PC-3 (cell line): ENCODE measurements around the gene NAV2. TPM values are rescaled to one million over a fixed set of nuclear protein-coding genes. Genes with fewer than 3 reads are reported as not detected.

Experiments used
- ATAC-seq: fragments of 200-7000 bp; cut with Tn5 transposase; 2 replicates; pipeline ENCODE4 v1.9.1; 2020; ENCODE audit warnings: mild to moderate bottlenecking, moderate library complexity
- BruUV-seq: library from RNA; stranded (reverse); fragments of 400-500 nt; replicated peaks from 2 replicates; lab custom pipeline; 2021; lab: Mats Ljungman, UMichigan
- CTCF ChIA-PET: fragments of 300-600 bp; sonication (Branson Sonifier 250); formaldehyde crosslinking; loops from one replicate; lab custom pipeline; 2022; ENCODE audit warnings: antibody characterized with exemption; lab: Charles Lee
- POLR2A ChIA-PET: fragments of 300-600 bp; sonication (Branson Sonifier 250); formaldehyde crosslinking; loops from one replicate; lab custom pipeline; 2022; ENCODE audit warnings: antibody characterized with exemption; ENCODE audit not compliant: unreplicated experiment; lab: Charles Lee
- DNase-seq: peaks from one replicate; pipeline ENCODE4 v3.0.0-alpha.2; 2015
- H2AFZ ChIP-seq: fragments of 300-600 bp; sonication (generic); 2 replicates; pipeline ENCODE4 v1.6.0; 2016; ENCODE audit warnings: antibody characterized with exemption, low read length
- H3F3A ChIP-seq: fragments of 300-600 bp; sonication (generic); one replicate; pipeline ENCODE4 v1.6.0; 2017; ENCODE audit warnings: antibody characterized with exemption, low read length, control low read depth, mild to moderate bottlenecking; ENCODE audit not compliant: unreplicated experiment
- H3K27ac ChIP-seq: fragments of 300-600 bp; sonication (generic); 2 replicates; pipeline ENCODE4 v1.5.1; 2016; ENCODE audit warnings: mild to moderate bottlenecking, low read length
- H3K27me3 ChIP-seq: fragments of 300-600 bp; sonication (generic); 2 replicates; pipeline ENCODE4 v1.6.1; 2016; ENCODE audit warnings: low read length, mixed read lengths
- H3K36me3 ChIP-seq: fragments of 300-600 bp; sonication (generic); 2 replicates; pipeline ENCODE4 v1.6.1; 2016; ENCODE audit warnings: low read depth, mixed run types, low read length, mixed read lengths
- H3K4me1 ChIP-seq: fragments of 300-600 bp; sonication (generic); 2 replicates; pipeline ENCODE4 v1.5.1; 2016; ENCODE audit warnings: low read length; ENCODE audit not compliant: insufficient read depth
- H3K4me2 ChIP-seq: fragments of 300-600 bp; sonication (generic); 2 replicates; pipeline ENCODE4 v1.6.0; 2016; ENCODE audit warnings: low read length
- H3K4me3 ChIP-seq: fragments of 300-600 bp; sonication (generic); 2 replicates; pipeline ENCODE4 v1.5.1; 2016; ENCODE audit warnings: mild to moderate bottlenecking, low read length, mixed read lengths
- H3K79me2 ChIP-seq: fragments of 300-600 bp; sonication (generic); 2 replicates; pipeline ENCODE4 v1.6.1; 2017; ENCODE audit warnings: low read length, mixed read lengths
- H3K9ac ChIP-seq: fragments of 300-600 bp; sonication (generic); 2 replicates; pipeline ENCODE4 v1.6.0; 2016; ENCODE audit warnings: mild to moderate bottlenecking, low read length
- H3K9me2 ChIP-seq: fragments of 300-600 bp; sonication (generic); replicated peaks from 2 replicates; pipeline ENCODE4 v1.6.1; 2016; ENCODE audit warnings: mixed run types, low read length, mixed read lengths
- H3K9me3 ChIP-seq: fragments of 300-600 bp; sonication (generic); 2 replicates; pipeline ENCODE4 v1.6.1; 2016; ENCODE audit warnings: low read length, mixed read lengths
- H4K20me1 ChIP-seq: fragments of 300-600 bp; sonication (generic); 2 replicates; pipeline ENCODE4 v1.6.1; 2016; ENCODE audit warnings: low read length, mixed read lengths
- EZH2 ChIP-seq: fragments of 300-600 bp; sonication (generic); IDR thresholded peaks from one replicate; pipeline ENCODE4 v1.6.1; 2017; ENCODE audit warnings: antibody characterized with exemption, mild to moderate bottlenecking, low read length; ENCODE audit not compliant: unreplicated experiment
- EZH2phosphoT487 ChIP-seq: fragments of 300-600 bp; sonication (generic); IDR thresholded peaks from 2 replicates; pipeline ENCODE4 v1.6.1; 2018; ENCODE audit warnings: mild to moderate bottlenecking, antibody characterized with exemption, low read length, borderline replicate concordance
- intact Hi-C: fragments of 100-400 bp; cut with micrococcal nuclease; formaldehyde crosslinking; loops from 2 replicates; pipeline ENCODE4 v1.9.0; 2023
- total RNA-seq: library from RNA; depleted of rRNA; stranded (reverse); fragments of >200 nt; gene quantifications from 2 replicates; pipeline ENCODE4 v1.2.3, GENCODE V29; 2014
- TF ChIP-seq, protein P1 (sequence below): fragments of 300-600 bp; sonication (generic); conservative IDR thresholded peaks from 2 replicates; pipeline ENCODE4 v1.5.1; 2017; ENCODE audit warnings: antibody characterized with exemption, low read depth, mild to moderate bottlenecking, low read length

The NAV2 gene
- total RNA-seq, 1 experiment from 2014 or later: 10.4 TPM

DNA sequence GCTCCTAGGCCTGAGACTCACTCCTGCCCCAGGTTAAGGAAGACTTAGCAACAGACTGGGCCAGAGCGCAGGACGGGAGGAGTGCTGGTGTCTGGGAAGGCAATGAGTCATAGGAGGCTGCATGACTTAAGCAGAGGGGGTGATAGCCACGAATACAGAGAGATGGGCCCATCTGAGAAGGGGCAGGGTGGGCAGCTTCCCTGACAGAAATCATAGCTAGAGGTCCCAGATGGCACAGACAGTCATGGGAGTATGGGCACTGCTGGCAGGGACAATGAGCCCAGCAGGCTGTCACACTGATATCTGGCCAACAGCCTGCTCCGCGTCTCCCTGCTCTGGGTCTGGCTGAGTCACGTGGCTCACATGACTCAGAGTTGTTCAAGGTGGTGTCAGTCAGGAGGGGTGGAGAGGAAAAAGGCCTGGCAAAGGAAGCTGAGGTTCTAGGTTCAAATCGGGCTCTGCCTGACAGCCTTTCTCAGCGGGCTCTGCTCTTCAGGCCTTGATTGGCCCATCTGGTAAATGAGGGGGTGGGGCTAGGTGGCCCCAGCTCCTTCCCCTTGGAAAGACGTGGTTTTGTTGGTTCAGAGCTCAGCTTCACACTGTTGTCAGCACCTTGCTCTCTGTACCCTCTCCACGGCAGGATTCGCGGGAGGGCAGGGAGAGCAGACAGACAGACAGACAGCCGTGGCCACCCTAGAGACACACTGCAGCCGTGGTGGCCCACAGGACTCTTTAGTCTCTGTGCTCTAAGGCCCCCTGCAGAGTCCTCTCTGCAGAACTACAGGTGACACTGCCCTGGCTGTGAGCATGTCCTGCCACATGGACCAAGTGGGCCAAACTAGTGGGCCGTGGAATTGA lies 399.9 kb downstream of the NAV2 start:
- Histone ChIP-seq H2AFZ (peak overlapping the region; percentile 63), H3K9me3 (no peaks in the 10 kb centered on the region), H3K79me2 (no peaks in the 10 kb centered on the region), H3K9ac (peak overlapping the region; percentile 69), H3K4me2 (peak overlapping the region; percentile 74), H3K36me3 (peaks cover 16% of the 10 kb centered on the region; the same call in 1 of the 2 replicates), H3F3A (peaks cover 14% of the 10 kb centered on the region), H3K4me3 (peak overlapping the region; percentile 33; the same call in 1 of the 2 replicates), H3K4me1 (peaks cover 35% of the 10 kb centered on the region), H3K27ac (peak overlapping the region; percentile 97), H3K9me2 (no peaks in the 10 kb centered on the region), H4K20me1 (no peaks in the 10 kb centered on the region), H3K27me3 (no peaks in the 10 kb centered on the region)
- BruUV-seq: no TSS peak
- TF ChIP-seq EZH2phosphoT487: no peak
- peak; percentile 82 for ATAC-seq
- CTCF ChIA-PET: interaction anchor here (0.5 to 1.1 kb wide), 2 partner anchors 15 to 38 kb away, joined by 3 to 4 read pairs; no protein-coding TSS in a partner anchor
- peak; percentile 83 for DNase-seq
- POLR2A ChIA-PET: interaction anchor here (0.5 to 0.6 kb wide), 2 partner anchors 99 to 176 kb away, joined by 3 to 4 read pairs; no protein-coding TSS in a partner anchor
- intact Hi-C loops: loop anchor here (10.0 kb wide), 1 partner anchor 78 kb away; no protein-coding TSS in a partner anchor

DNA sequence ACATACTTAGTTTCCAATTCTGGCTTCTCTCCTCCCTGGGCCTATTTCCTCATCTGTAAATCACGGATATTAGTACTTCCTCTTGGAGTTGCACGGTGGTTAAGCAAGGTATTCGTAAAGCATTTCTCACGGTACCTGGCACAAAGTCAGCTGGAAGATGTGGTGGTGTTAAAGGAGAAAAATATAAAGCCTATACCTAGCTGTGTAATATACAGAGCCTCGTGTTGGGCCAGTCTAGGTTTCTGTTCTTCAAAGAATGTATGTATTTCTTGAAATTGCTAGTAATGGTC lies 400.5 kb downstream of the NAV2 start:
- Histone ChIP-seq H3K27me3 (no peaks in the 10 kb centered on the region), H3F3A (peaks cover 14% of the 10 kb centered on the region), H3K4me2 (peak overlapping the region; percentile 74; the same call in 1 of the 2 replicates), H3K27ac (peak overlapping the region; percentile 97), H3K4me1 (peaks cover 35% of the 10 kb centered on the region), H3K9ac (peak overlapping the region; percentile 69), H3K9me3 (no peaks in the 10 kb centered on the region), H3K4me3 (no peak overlapping the region), H3K36me3 (peaks cover 10% of the 10 kb centered on the region; the same call in 1 of the 2 replicates), H3K79me2 (no peaks in the 10 kb centered on the region), H2AFZ (no peak overlapping the region), H3K9me2 (no peaks in the 10 kb centered on the region), H4K20me1 (no peaks in the 10 kb centered on the region)
- intact Hi-C loops: loop anchor here (10.0 kb wide), 1 partner anchor 78 kb away; no protein-coding TSS in a partner anchor
- CTCF ChIA-PET: interaction anchor here (1.1 kb wide), 1 partner anchor 15 kb away, joined by 3 read pairs; no protein-coding TSS in a partner anchor
- TF ChIP-seq EZH2phosphoT487 (no peak), EZH2 (no peak)
- TF ChIP-seq, protein P1, sequence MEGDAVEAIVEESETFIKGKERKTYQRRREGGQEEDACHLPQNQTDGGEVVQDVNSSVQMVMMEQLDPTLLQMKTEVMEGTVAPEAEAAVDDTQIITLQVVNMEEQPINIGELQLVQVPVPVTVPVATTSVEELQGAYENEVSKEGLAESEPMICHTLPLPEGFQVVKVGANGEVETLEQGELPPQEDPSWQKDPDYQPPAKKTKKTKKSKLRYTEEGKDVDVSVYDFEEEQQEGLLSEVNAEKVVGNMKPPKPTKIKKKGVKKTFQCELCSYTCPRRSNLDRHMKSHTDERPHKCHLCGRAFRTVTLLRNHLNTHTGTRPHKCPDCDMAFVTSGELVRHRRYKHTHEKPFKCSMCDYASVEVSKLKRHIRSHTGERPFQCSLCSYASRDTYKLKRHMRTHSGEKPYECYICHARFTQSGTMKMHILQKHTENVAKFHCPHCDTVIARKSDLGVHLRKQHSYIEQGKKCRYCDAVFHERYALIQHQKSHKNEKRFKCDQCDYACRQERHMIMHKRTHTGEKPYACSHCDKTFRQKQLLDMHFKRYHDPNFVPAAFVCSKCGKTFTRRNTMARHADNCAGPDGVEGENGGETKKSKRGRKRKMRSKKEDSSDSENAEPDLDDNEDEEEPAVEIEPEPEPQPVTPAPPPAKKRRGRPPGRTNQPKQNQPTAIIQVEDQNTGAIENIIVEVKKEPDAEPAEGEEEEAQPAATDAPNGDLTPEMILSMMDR: no peak
- no TSS peak for BruUV-seq
- ATAC-seq (no peak), DNase-seq (no peak)
- POLR2A ChIA-PET: no interaction called here

DNA sequence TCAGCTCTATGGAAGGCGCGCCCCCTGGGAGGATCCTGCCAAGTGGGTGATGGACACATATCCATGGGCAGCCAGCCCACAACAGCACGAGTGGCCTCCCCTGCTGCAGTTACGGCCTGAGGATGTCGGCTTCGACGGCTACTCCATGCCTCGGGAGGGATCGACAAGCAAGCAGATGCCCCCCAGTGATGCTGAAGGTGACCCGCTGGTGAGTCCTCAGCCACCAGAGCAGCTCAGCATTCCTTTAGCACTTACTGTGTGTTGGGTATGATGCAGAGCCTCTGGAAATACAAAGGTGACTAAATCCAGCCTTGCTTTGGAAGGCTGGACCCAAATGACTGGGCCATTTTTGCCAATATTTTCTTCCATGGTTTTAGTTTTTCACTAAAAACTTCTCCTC lies 402.0 kb downstream of the NAV2 start:
- TF ChIP-seq EZH2phosphoT487 (no peak), EZH2 (no peak)
- TF ChIP-seq, protein P1: no peak
- no peak for DNase-seq
- H3K4me3 ChIP-seq: no peak overlapping the region
- no peak overlapping the region for H3K9ac ChIP-seq
- H3K27ac ChIP-seq: no peak overlapping the region
- no peaks in the 10 kb centered on the region for H4K20me1 ChIP-seq
- H2AFZ ChIP-seq: no peak overlapping the region
- H3K27me3 ChIP-seq: no peaks in the 10 kb centered on the region
- peaks cover 10% of the 10 kb centered on the region for H3K36me3 ChIP-seq
- H3F3A ChIP-seq: peaks cover 14% of the 10 kb centered on the region
- no peaks in the 10 kb centered on the region for H3K9me2 ChIP-seq
- intact Hi-C loops: loop anchor here (10.0 kb wide), 1 partner anchor 80 kb away; no protein-coding TSS in a partner anchor
- POLR2A ChIA-PET: no interaction called here
- no peak overlapping the region for H3K4me2 ChIP-seq
- peaks cover 35% of the 10 kb centered on the region for H3K4me1 ChIP-seq
- no TSS peak for BruUV-seq
- ATAC-seq: no peak
- H3K79me2 ChIP-seq: no peaks in the 10 kb centered on the region
- H3K9me3 ChIP-seq: no peaks in the 10 kb centered on the region
- CTCF ChIA-PET: no interaction called here
